Skin of body (tissue), 1 donor: Measurements from ENCODE around the gene EDC3. TPM values are rescaled to one million over a fixed set of nuclear protein-coding genes. Genes with fewer than 3 reads are reported as not detected.

Experiments
- total RNA-seq: library from RNA; depleted of rRNA; stranded (reverse); fragments of >200 nt; gene quantifications from one replicate; pipeline ENCODE4 v1.2.3, GENCODE V29; 2014

EDC3 gene
- total RNA-seq, 1 donor from 2014 or later, result 14.7 TPM

Other genes starting within 250 kb of the EDC3 start
- gene UBL7, start 234.9 kb downstream of the EDC3 start, total RNA-seq, result 18.6 TPM
- 4.8 TPM for gene ARID3B, start 154.8 kb downstream of the EDC3 start, total RNA-seq
- 41.1 TPM for gene CLK3, start 80.2 kb downstream of the EDC3 start, total RNA-seq
- 0.69 TPM for gene CYP1A1, start 29.5 kb upstream of the EDC3 start, total RNA-seq
- 0.10 TPM for gene CYP1A2, start 52.8 kb upstream of the EDC3 start, total RNA-seq
- gene CSK, start 86.1 kb upstream of the EDC3 start, total RNA-seq, result 21.4 TPM
- gene LMAN1L, start 116.8 kb upstream of the EDC3 start, total RNA-seq, result 0.20 TPM
- gene CPLX3, start 130.6 kb upstream of the EDC3 start, total RNA-seq, result 0.20 TPM
- gene ULK3, start 147.1 kb upstream of the EDC3 start, total RNA-seq, result 23.4 TPM
- 21.6 TPM for gene SCAMP2, start 177.3 kb upstream of the EDC3 start, total RNA-seq
- gene MPI, start 194.0 kb upstream of the EDC3 start, total RNA-seq, result 23.3 TPM
- gene FAM219B, start 210.8 kb upstream of the EDC3 start, total RNA-seq, result 43.4 TPM
- 56.3 TPM for gene COX5A, start 242.0 kb upstream of the EDC3 start, total RNA-seq